Skeletal muscle satellite cell (primary cell): ENCODE measurements around the gene GJB6.

ENCODE experiments used
- H3K27me3 ChIP-seq: 2 replicates; pipeline ENCODE4 v1.7.0; 2013; ENCODE audit warnings: low read length; ENCODE audit not compliant: control insufficient read depth, insufficient read depth
- H3K36me3 ChIP-seq: 2 replicates; pipeline ENCODE4 v1.7.0; 2013; ENCODE audit warnings: mild to moderate bottlenecking, control low read depth, low read length; ENCODE audit not compliant: insufficient read depth
- H3K4me1 ChIP-seq: 2 replicates; pipeline ENCODE4 v1.7.0; 2013; ENCODE audit warnings: low read length; ENCODE audit not compliant: control insufficient read depth, insufficient read depth
- H3K4me2 ChIP-seq: 2 replicates; pipeline ENCODE4 v1.7.0; 2013; ENCODE audit warnings: mild to moderate bottlenecking, low read length
- H3K4me3 ChIP-seq: 2 replicates; pipeline ENCODE4 v1.7.0; 2013; ENCODE audit warnings: low read length
- H3K9ac ChIP-seq: 2 replicates; pipeline ENCODE4 v1.7.0; 2013; ENCODE audit warnings: mild to moderate bottlenecking, low read depth, low read length, moderate library complexity
- H3K9me3 ChIP-seq: replicated peaks from 2 replicates; pipeline ENCODE4 v1.7.0; 2013; ENCODE audit warnings: mild to moderate bottlenecking, control low read depth, low read length

The GJB6 gene

GRCh38 chr13:20182231-20182846 is 49.8 kb downstream of the GJB6 start:
- H3K4me3 ChIP-seq = no peak overlapping the region
- H3K9ac ChIP-seq = no peak overlapping the region
- no peaks in the 10 kb centered on the region for H3K4me1 ChIP-seq
- no peak overlapping the region for H3K4me2 ChIP-seq
- H3K27me3 ChIP-seq = peaks cover 49% of the 10 kb centered on the region
- no peaks in the 10 kb centered on the region for H3K36me3 ChIP-seq
- H3K9me3 ChIP-seq = no peaks in the 10 kb centered on the region

GRCh38 chr13:20181188-20181587 is 50.9 kb downstream of the GJB6 start:
- Histone ChIP-seq H3K4me2 (no peak overlapping the region), H3K27me3 (peaks cover 60% of the 10 kb centered on the region), H3K36me3 (no peaks in the 10 kb centered on the region), H3K9me3 (no peaks in the 10 kb centered on the region), H3K4me1 (no peaks in the 10 kb centered on the region), H3K4me3 (no peak overlapping the region), H3K9ac (no peak overlapping the region)

GRCh38 chr13:20178156-20178555 is 54.0 kb downstream of the GJB6 start:
- Histone ChIP-seq H3K27me3 (peaks cover 58% of the 10 kb centered on the region), H3K4me1 (peaks cover 11% of the 10 kb centered on the region), H3K36me3 (no peaks in the 10 kb centered on the region), H3K4me3 (no peak overlapping the region), H3K9me3 (no peaks in the 10 kb centered on the region), H3K9ac (no peak overlapping the region), H3K4me2 (no peak overlapping the region)

GRCh38 chr13:20177049-20177831 is 54.9 kb downstream of the GJB6 start:
- Histone ChIP-seq H3K9ac (peak overlapping the region; percentile 18), H3K4me1 (peaks cover 11% of the 10 kb centered on the region), H3K9me3 (no peaks in the 10 kb centered on the region), H3K27me3 (peaks cover 60% of the 10 kb centered on the region), H3K4me2 (peak overlapping the region; percentile 68), H3K4me3 (peak overlapping the region; percentile 48), H3K36me3 (no peaks in the 10 kb centered on the region)

GRCh38 chr13:20175907-20176652 is 56.0 kb downstream of the GJB6 start:
- Histone ChIP-seq H3K27me3 (peaks cover 64% of the 10 kb centered on the region), H3K9ac (no peak overlapping the region), H3K4me1 (peaks cover 11% of the 10 kb centered on the region), H3K4me3 (no peak overlapping the region), H3K9me3 (no peaks in the 10 kb centered on the region), H3K36me3 (no peaks in the 10 kb centered on the region), H3K4me2 (no peak overlapping the region)

- Histone ChIP-seq H3K9ac (no peak overlapping the region), H3K4me3 (peak overlapping the region; percentile 40), H3K27me3 (peaks cover 68% of the 10 kb centered on the region), H3K9me3 (no peaks in the 10 kb centered on the region), H3K4me1 (peaks cover 11% of the 10 kb centered on the region), H3K36me3 (no peaks in the 10 kb centered on the region), H3K4me2 (peak overlapping the region; percentile 77)
These were observed 56.7 kb downstream of the GJB6 start for GRCh38 chr13:20175406-20175794.

GRCh38 chr13:20174656-20175405 is 57.3 kb downstream of the GJB6 start:
- no peak overlapping the region for H3K9ac ChIP-seq
- H3K4me1 ChIP-seq = peaks cover 11% of the 10 kb centered on the region
- H3K36me3 ChIP-seq = no peaks in the 10 kb centered on the region
- peaks cover 68% of the 10 kb centered on the region for H3K27me3 ChIP-seq
- no peaks in the 10 kb centered on the region for H3K9me3 ChIP-seq
- peak overlapping the region; percentile 40 for H3K4me3 ChIP-seq
- H3K4me2 ChIP-seq = peak overlapping the region; percentile 77

- Histone ChIP-seq H3K9ac (no peak overlapping the region), H3K36me3 (no peaks in the 10 kb centered on the region), H3K9me3 (no peaks in the 10 kb centered on the region), H3K4me3 (no peak overlapping the region), H3K4me1 (peaks cover 11% of the 10 kb centered on the region), H3K4me2 (no peak overlapping the region), H3K27me3 (peaks cover 66% of the 10 kb centered on the region)
These were observed 58.9 kb downstream of the GJB6 start for GRCh38 chr13:20173116-20173746.
